ENCODE measurements around the gene FAM184A.
"Not testable (repeated sequence)": the region's sequence is repeated elsewhere in the genome, so short reads cannot be mapped to it uniquely, and the experiment has no call there.

The FAM184A gene

GRCh38 chr6:119110601-119111548 is 32.4 kb upstream of the FAM184A start:
- H3K4me3 ChIP-seq (replicated peaks; ENCODE audit: low read depth, low read length), result no peak overlapping the region
- DNase-seq (ENCODE audit: extremely low read depth, low read depth), result no peak
- TF ChIP-seq CTCF (IDR thresholded peaks at IDR 0.05; ENCODE audit: low read depth, low read length, missing control alignments), result peak; percentile 39

GRCh38 chr6:119109654-119110325 is 31.3 kb upstream of the FAM184A start:
- H3K4me3 ChIP-seq (replicated peaks; ENCODE audit: low read depth, low read length), result no peak overlapping the region
- TF ChIP-seq CTCF (IDR thresholded peaks at IDR 0.05; ENCODE audit: low read depth, low read length, missing control alignments), result no peak
- no peak for DNase-seq (ENCODE audit: extremely low read depth, low read depth)

- DNase-seq (ENCODE audit: extremely low read depth, low read depth), result no peak
- no peak overlapping the region for H3K4me3 ChIP-seq (replicated peaks; ENCODE audit: low read depth, low read length)
- TF ChIP-seq CTCF (IDR thresholded peaks at IDR 0.05; ENCODE audit: low read depth, low read length, missing control alignments), result no peak
These were observed 29.6 kb upstream of the FAM184A start for GRCh38 chr6:119108076-119108475.

- H3K4me3 ChIP-seq (replicated peaks; ENCODE audit: low read depth, low read length), result no peak overlapping the region
- TF ChIP-seq CTCF (IDR thresholded peaks at IDR 0.05; ENCODE audit: low read depth, low read length, missing control alignments), result no peak
- DNase-seq (ENCODE audit: extremely low read depth, low read depth), result no peak
These were observed 26.8 kb upstream of the FAM184A start for GRCh38 chr6:119105282-119105681.

GRCh38 chr6:119102901-119103300 is 24.4 kb upstream of the FAM184A start:
- H3K4me3 ChIP-seq (replicated peaks; ENCODE audit: low read depth, low read length), result no peak overlapping the region
- no peak for DNase-seq (ENCODE audit: extremely low read depth, low read depth)
- TF ChIP-seq CTCF (IDR thresholded peaks at IDR 0.05; ENCODE audit: low read depth, low read length, missing control alignments), result no peak

- H3K4me3 ChIP-seq (replicated peaks; ENCODE audit: low read depth, low read length), result no peak overlapping the region
- TF ChIP-seq CTCF (IDR thresholded peaks at IDR 0.05; ENCODE audit: low read depth, low read length, missing control alignments), result no peak
These were observed 21.7 kb upstream of the FAM184A start for GRCh38 chr6:119100115-119100514.

GRCh38 chr6:119097815-119098361 is 19.4 kb upstream of the FAM184A start:
- not testable (repeated sequence) for H3K4me3 ChIP-seq (replicated peaks; ENCODE audit: low read depth, low read length); DNase-seq (ENCODE audit: extremely low read depth, low read depth)

More at GRCh38 chr6:119100115-119100514, 21.7 kb upstream of the FAM184A start:
- DNase-seq (ENCODE audit: extremely low read depth, low read depth), result no peak

Data from HFF-Myc (cell line).